ENCODE measurements around the gene ASXL1. TPM values are rescaled to one million over a fixed set of nuclear protein-coding genes. Genes with fewer than 3 reads are reported as not detected.

Gene ASXL1
- total and polyA plus RNA-seq, 2 donors (not counting 1 experiment from before 2014, with no cell fraction given), result 93.0 to 180 TPM

DNA sequence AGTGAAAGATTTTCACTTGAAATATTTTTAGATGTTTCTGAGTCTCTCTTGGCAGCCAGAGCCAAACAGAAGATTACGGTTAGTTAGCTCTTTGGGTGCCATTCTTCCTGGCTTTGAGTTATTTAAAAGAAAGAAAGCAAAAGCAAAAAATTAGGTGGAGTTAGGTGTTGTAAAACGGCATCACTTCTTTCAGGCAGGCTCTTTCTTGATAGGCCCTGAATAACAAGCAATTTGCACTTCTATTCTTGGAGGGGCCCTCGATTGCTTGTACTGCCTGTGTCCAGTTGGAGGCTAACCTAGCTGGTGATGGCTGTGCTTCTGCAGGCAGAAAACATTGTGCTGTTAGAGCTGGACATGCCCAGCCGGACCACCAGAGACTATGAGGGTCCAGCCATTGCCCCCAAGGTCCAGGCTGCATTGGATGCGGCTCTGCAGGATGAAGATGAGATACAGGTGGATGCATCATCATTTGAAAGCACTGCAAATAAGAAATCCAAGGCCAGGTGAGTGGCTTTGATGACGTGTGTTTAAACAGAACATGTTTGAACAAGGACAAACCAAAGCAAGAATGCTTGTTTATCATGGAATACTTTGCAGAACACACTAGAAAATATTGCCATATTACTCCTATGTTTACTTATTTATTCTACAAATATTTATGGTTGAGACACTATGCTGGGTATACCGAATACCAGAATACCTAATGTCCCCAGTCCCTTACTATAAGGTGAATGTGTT lies 28.1 kb upstream of the ASXL1 start:
- Histone ChIP-seq H3K79me2 (ENCODE audit: control insufficient read depth, insufficient read depth, low read length) (no peaks in the 10 kb centered on the region), H3K4me1 (ENCODE audit: control insufficient read depth in 2 of 2, insufficient read depth in 2 of 2, low read length in 2 of 2) (peaks cover 4 to 22% of the 10 kb centered on the region in 2 donors), H3K4me3 (ENCODE audit: control extremely low read depth in 1 of 5, extremely low read depth in 1 of 5, insufficient read depth in 1 of 5, low read depth in 2 of 5, low read length in 4 of 5) (no peak overlapping the region), H3K9ac (ENCODE audit: low read length) (no peak overlapping the region), H3K27me3 (replicated peaks in 1 of 4; ENCODE audit: control extremely low read depth in 1 of 4, control insufficient read depth in 3 of 4, insufficient read depth in 4 of 4, low read length in 3 of 4) (no peaks in the 10 kb centered on the region), H2AFZ (ENCODE audit: insufficient read depth, low read depth, low read length, poor library complexity, severe bottlenecking) (no peak overlapping the region), H3K9me3 (ENCODE audit: control extremely low read depth in 1 of 3, control insufficient read depth in 2 of 3, insufficient read depth in 1 of 3, low read length in 2 of 3) (no peaks in the 10 kb centered on the region), H3K27ac (ENCODE audit: low read length in 2 of 2) (no peak overlapping the region), H3K4me2 (replicated peaks; ENCODE audit: low read depth, low read length, poor library complexity, severe bottlenecking) (no peak overlapping the region), H4K20me1 (ENCODE audit: control insufficient read depth, insufficient read depth, low read length, poor library complexity, severe bottlenecking) (no peaks in the 10 kb centered on the region), H3K36me3 (replicated peaks in 1 of 2; ENCODE audit: control extremely low read depth in 1 of 2, control insufficient read depth in 1 of 2, extremely low read depth in 1 of 2, insufficient read depth in 2 of 2, low read length in 1 of 2) (peaks cover 11 to 62% of the 10 kb centered on the region in 2 experiments)
- ATAC-seq (ENCODE audit: low read depth), result no peak
- POLR2A ChIA-PET, result no interaction called here
- 94% methylated on average over 5 of the region's 7 CpGs for WGBS (ENCODE audit: insufficient coverage)
- H3K4me3 Mint-ChIP-seq, result no peak overlapping the region
- no peaks in the 10 kb centered on the region for H3K27me3 Mint-ChIP-seq
- CTCF ChIA-PET, result no interaction called here
- intact Hi-C loops (cut with micrococcal nuclease), result no loop called here
- no peaks in the 10 kb centered on the region for H3K9me3 Mint-ChIP-seq (ENCODE audit: insufficient read depth)
- no peak overlapping the region for H3K27ac Mint-ChIP-seq
- H3K4me1 Mint-ChIP-seq, result peaks cover 31% of the 10 kb centered on the region
- TF ChIP-seq, protein P1, sequence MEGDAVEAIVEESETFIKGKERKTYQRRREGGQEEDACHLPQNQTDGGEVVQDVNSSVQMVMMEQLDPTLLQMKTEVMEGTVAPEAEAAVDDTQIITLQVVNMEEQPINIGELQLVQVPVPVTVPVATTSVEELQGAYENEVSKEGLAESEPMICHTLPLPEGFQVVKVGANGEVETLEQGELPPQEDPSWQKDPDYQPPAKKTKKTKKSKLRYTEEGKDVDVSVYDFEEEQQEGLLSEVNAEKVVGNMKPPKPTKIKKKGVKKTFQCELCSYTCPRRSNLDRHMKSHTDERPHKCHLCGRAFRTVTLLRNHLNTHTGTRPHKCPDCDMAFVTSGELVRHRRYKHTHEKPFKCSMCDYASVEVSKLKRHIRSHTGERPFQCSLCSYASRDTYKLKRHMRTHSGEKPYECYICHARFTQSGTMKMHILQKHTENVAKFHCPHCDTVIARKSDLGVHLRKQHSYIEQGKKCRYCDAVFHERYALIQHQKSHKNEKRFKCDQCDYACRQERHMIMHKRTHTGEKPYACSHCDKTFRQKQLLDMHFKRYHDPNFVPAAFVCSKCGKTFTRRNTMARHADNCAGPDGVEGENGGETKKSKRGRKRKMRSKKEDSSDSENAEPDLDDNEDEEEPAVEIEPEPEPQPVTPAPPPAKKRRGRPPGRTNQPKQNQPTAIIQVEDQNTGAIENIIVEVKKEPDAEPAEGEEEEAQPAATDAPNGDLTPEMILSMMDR (IDR thresholded peaks at IDR 0.05), result no peak
- TF ChIP-seq EZH2 (IDR thresholded peaks at IDR 0.05; ENCODE audit: borderline replicate concordance, insufficient read depth, low read depth, low read length, poor library complexity, severe bottlenecking), result no peak
- DNase-seq, result no peak

DNA sequence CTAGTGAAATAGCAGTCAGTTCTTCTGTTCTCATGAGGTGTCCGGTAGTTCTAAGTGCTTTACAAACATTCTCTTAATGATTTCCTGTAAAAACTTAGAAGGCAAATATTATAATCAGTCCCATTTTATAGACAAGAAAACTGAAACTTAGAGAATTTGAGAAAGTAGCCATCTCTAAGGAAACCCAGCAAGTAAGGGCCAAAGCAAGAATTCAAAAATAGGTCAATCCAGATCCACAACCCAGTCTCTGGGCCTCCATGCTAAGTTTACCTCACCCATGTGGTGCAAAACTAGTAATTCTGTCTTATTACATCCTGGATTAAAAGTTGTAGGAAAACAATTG lies 27.6 kb upstream of the ASXL1 start:
- Mint-ChIP-seq H3K9me3 (ENCODE audit: insufficient read depth) (no peaks in the 10 kb centered on the region), H3K4me3 (no peak overlapping the region), H3K27me3 (no peaks in the 10 kb centered on the region), H3K4me1 (peaks cover 31% of the 10 kb centered on the region), H3K27ac (no peak overlapping the region)
- no peak overlapping the region for H3K4me2 ChIP-seq (replicated peaks; ENCODE audit: low read depth, low read length, poor library complexity, severe bottlenecking)
- peaks cover 4 to 22% of the 10 kb centered on the region in 2 donors for H3K4me1 ChIP-seq (ENCODE audit: control insufficient read depth in 2 of 2, insufficient read depth in 2 of 2, low read length in 2 of 2)
- TF ChIP-seq, protein P1 (IDR thresholded peaks at IDR 0.05), result no peak
- no peak for TF ChIP-seq EZH2 (IDR thresholded peaks at IDR 0.05; ENCODE audit: borderline replicate concordance, insufficient read depth, low read depth, low read length, poor library complexity, severe bottlenecking)
- no peak overlapping the region for H2AFZ ChIP-seq (ENCODE audit: insufficient read depth, low read depth, low read length, poor library complexity, severe bottlenecking)
- no CpG with 5 or more reads among the region's 1 CpG for WGBS (ENCODE audit: insufficient coverage)
- peak overlapping the region in 1 of 2 donors; percentile 12 for H3K27ac ChIP-seq (ENCODE audit: low read length in 2 of 2)
- no peaks in the 10 kb centered on the region for H3K27me3 ChIP-seq (replicated peaks in 1 of 4; ENCODE audit: control extremely low read depth in 1 of 4, control insufficient read depth in 3 of 4, insufficient read depth in 4 of 4, low read length in 3 of 4)
- intact Hi-C loops (cut with micrococcal nuclease), result no loop called here
- DNase-seq, result no peak
- H3K79me2 ChIP-seq (ENCODE audit: control insufficient read depth, insufficient read depth, low read length), result no peaks in the 10 kb centered on the region
- CTCF ChIA-PET, result no interaction called here
- peaks cover 11 to 62% of the 10 kb centered on the region in 2 experiments for H3K36me3 ChIP-seq (replicated peaks in 1 of 2; ENCODE audit: control extremely low read depth in 1 of 2, control insufficient read depth in 1 of 2, extremely low read depth in 1 of 2, insufficient read depth in 2 of 2, low read length in 1 of 2)
- ATAC-seq (ENCODE audit: low read depth), result no peak
- POLR2A ChIA-PET, result no interaction called here
- H3K9ac ChIP-seq (ENCODE audit: low read length), result no peak overlapping the region
- H3K4me3 ChIP-seq (ENCODE audit: control extremely low read depth in 1 of 5, extremely low read depth in 1 of 5, insufficient read depth in 1 of 5, low read depth in 2 of 5, low read length in 4 of 5), result no peak overlapping the region
- H4K20me1 ChIP-seq (ENCODE audit: control insufficient read depth, insufficient read depth, low read length, poor library complexity, severe bottlenecking), result no peaks in the 10 kb centered on the region
- no peaks in the 10 kb centered on the region for H3K9me3 ChIP-seq (ENCODE audit: control extremely low read depth in 1 of 3, control insufficient read depth in 2 of 3, insufficient read depth in 1 of 3, low read length in 2 of 3)
